Limb (tissue), 2 donors: ENCODE results near the gene ARHGEF12.

Source experiments
- DNase-seq, 2 donors: peaks; one replicate each; pipeline ENCODE4 v3.0.0-alpha.2; 2016; ENCODE audit errors: extremely low spot score in 2 of 2

The ARHGEF12 gene

DNA sequence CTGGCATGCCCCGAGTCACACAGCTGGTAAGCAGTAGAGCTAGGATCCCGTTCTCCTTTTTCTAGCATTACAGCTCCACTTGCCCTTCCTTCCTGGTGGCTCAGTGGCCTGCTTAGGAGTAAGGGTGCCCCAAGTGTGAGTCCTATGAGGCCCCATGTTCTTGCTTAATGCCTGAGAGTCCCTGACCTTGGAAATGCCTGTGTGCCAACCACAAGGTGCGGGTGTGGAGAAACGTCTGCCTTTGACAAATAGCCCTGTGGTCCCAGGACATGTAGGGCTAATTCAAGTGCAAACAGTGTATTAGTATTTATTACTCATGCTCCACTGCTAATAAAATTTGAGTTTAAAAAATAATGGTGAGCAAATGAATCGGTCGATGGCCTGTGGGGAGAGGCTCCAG, 193.7 kb downstream of the ARHGEF12 start:
- no peak for DNase-seq

DNA sequence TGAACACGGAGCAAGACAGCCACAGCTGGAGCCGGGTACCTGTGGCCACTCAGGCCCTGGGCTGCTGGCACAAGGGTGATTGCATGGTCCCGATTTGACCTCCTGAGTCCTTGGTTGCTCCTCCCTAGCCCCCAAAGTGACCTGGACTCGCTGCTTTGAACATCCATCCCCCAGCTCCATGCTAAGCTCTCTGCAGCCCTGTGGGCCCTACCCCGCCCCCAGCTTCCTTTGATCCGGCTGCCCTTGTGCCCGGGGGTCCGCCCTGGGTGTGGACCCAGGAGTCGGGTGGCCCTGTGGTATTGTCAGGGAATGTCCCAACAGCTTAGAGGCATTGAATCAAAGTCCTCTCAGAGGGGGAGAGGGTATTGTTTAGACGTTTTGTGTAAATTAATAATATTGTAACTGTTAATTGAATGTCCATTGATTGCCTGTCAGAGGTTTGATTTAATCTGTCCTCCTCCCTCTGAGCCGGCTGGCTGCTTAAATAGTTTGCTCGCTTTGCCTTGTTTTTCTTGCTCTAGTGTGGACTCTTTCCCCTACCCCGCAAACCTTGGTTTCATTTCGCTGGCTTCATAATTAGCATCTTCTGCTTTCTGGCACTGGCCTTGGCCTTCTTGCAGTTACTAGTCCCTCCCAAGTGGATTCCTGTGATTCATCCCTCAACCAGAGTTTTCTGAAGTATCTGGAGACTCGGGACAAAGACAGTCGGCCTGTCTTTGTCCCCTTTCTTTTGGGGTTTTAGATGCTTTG, 196.0 kb downstream of the ARHGEF12 start:
- no peak for DNase-seq

DNA sequence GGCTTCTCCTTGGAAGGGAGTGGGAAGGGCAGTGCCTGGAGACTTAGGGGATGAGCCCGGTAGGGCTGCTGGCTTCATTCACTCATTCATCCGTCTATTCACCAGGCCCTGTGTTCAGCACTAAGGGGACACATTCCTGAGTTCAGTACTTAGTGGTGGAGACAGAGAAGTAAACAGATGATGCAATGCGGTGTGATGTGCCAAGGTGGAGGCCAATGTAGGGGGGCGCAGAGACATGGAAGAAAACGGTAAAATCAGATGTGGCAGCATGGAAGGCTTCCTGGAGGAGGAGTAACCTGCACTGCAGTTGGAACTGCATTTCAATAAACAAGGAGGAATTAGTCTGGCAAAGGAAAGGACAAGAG, 196.6 kb downstream of the ARHGEF12 start:
- no peak for DNase-seq

DNA sequence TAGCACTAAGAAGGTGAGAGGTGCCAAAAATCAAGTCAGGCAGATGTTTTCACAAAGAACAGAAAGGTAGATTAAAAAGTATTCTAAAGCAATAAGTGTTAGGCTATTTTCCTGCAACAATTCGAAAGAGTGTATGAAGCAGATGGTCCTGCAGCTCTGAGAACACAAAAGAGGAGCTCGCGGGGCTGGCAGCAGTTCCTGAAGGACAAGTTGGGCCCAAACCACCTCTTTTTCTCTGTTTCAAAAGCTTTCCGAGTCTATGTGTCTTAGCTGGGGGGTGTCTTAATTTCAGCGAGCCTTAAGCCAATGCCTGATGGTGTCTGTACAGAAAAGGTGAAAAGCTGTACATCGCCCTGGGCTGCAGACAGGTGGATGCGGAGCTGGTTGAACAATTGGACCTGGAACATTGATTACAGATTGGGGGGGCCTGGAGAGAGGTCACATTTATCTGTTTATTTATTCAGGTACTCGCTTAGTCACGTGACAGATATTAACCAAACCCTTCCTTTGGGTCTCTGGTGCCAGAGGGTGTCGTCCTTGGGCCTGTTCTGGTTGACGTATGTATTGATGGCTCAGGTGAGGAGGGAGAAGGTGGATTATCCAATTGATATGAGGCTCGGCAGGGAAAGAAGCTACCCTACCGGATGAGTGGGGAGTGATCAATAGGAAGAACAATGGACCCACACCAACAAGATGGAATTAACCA, 200.0 kb downstream of the ARHGEF12 start:
- DNase-seq = no peak

DNA sequence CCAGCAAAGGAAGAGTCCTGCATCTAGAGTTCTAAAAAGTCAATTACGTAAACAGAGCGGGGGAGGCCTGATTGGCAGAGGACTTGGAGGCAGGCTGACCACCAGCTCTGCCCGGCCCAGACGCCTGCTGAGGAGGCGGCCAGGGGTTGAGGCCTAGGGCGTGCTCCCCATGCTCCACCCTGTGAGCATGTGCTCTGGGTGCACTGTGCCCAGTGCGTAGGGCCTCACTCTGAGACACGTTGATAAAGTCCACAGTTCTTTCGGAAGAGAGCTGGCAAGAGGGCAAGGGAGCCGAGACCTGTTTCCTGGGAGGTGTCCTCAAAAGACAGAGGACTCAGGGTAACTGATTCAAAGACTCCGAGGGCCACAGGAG, 200.6 kb downstream of the ARHGEF12 start:
- DNase-seq = no peak

DNA sequence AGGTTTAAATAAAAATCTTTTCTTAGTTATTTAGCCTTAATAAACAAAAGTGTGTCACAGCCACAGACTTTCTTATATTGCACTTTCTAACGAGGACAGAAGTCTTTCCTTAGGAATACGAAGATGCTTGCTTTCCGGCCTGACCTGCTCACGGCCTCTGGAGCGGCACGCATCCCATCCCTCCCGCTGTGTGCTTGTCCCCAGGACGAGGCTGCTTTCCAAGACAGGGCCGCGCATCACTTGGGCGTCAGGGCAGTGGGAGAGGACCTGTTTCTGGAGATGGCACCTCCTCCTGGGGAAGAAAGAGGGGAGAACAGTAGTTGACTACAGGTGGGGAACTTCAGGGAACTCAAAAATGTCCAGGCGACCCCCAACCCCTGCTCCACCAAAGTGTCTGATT, 201.8 kb downstream of the ARHGEF12 start:
- no peak for DNase-seq

DNA sequence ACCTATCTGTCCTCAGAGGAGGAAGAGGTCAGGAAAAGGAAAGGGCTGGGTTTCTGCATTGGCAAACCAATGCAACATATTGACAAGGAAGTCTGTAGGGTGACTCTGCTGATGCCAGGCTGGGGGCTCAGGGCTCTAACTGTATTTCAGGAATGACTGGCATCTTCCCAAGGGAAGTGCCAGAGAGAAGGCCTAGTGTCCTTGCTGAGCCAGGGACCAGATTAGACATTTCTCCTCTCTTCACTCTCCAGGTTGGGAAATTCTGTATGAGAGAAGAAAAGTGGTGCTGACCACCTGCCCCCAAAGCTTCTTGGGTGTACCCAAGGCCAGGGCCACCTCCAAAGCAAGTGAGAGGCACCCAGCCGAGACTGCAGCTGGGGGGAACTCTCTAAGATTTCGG, 202.5 kb downstream of the ARHGEF12 start:
- DNase-seq = no peak
